BJ (cell line): ENCODE data around the gene DCLK1. TPM values are rescaled to one million over a fixed set of nuclear protein-coding genes. Genes with fewer than 3 reads are reported as not detected.

ENCODE experiments used
- CTCF ChIA-PET: fragments of 350-600 bp; formaldehyde crosslinking; extraction: SDS; loops from one replicate; lab custom pipeline; 2021; ENCODE audit warnings: antibody characterized with exemption, inconsistent platforms; lab: Yijun Ruan, JAX
- POLR2A ChIA-PET: fragments of 300-600 bp; sonication (Branson Sonifier 250); formaldehyde crosslinking; extraction: SDS; loops from one replicate; lab custom pipeline; 2021; ENCODE audit warnings: antibody characterized with exemption; lab: Charles Lee
- DNase-seq: peaks from one replicate; pipeline ENCODE4 v3.0.0-alpha.2; 2011; ENCODE audit warnings: low read depth
- H3K27me3 ChIP-seq: 2 replicates; pipeline ENCODE4 v1.6.0; 2011; ENCODE audit warnings: low read length; ENCODE audit not compliant: control insufficient read depth, insufficient read depth
- H3K36me3 ChIP-seq: 2 replicates; pipeline ENCODE4 v1.5.1; 2011; ENCODE audit warnings: low read length; ENCODE audit not compliant: control insufficient read depth, insufficient read depth
- H3K4me3 ChIP-seq: 2 replicates; pipeline ENCODE4 v1.5.1; 2011; ENCODE audit warnings: low read depth, mild to moderate bottlenecking, control low read depth, low read length
- CTCF ChIP-seq: IDR thresholded peaks from 2 replicates; pipeline ENCODE4 v1.5.1; 2011; ENCODE audit warnings: low read depth, mild to moderate bottlenecking, control low read depth, inconsistent platforms, low read length, moderate library complexity; ENCODE audit not compliant: insufficient read depth
- polyA plus RNA-seq: library from polyadenylated mRNA; depleted of rRNA; stranded (reverse); fragments of >200 nt; gene quantifications from 2 replicates; pipeline ENCODE4 v1.2.3, GENCODE V29; 2011

The DCLK1 gene
- polyA plus RNA-seq, 1 experiment: 1.1 TPM

GRCh38 chr13:35961002-35961401 lies 170.2 kb downstream of the DCLK1 start:
- no peak for DNase-seq
- no peaks in the 10 kb centered on the region for H3K27me3 ChIP-seq
- CTCF ChIA-PET: no interaction called here
- H3K4me3 ChIP-seq: no peak overlapping the region
- POLR2A ChIA-PET: no interaction called here
- no peaks in the 10 kb centered on the region for H3K36me3 ChIP-seq
- no peak for TF ChIP-seq CTCF

- TF ChIP-seq CTCF: no peak
- ChIA-PET POLR2A (no interaction called here), CTCF (interaction anchor here (1.4 kb wide), 1 partner anchor 235 kb away, joined by 4 read pairs; no protein-coding TSS in a partner anchor)
- DNase-seq: no peak
- Histone ChIP-seq H3K27me3 (no peaks in the 10 kb centered on the region), H3K4me3 (no peak overlapping the region), H3K36me3 (no peaks in the 10 kb centered on the region)
Measured at GRCh38 chr13:35957996-35958395, 173.2 kb downstream of the DCLK1 start.

- no peak for TF ChIP-seq CTCF
- POLR2A ChIA-PET: no interaction called here
- H3K36me3 ChIP-seq: no peaks in the 10 kb centered on the region
- peak; percentile 58 for DNase-seq
- no peaks in the 10 kb centered on the region for H3K27me3 ChIP-seq
- CTCF ChIA-PET: interaction anchor here (1.4 kb wide), 1 partner anchor 234 kb away, joined by 4 read pairs; no protein-coding TSS in a partner anchor
- no peak overlapping the region for H3K4me3 ChIP-seq
Measured at GRCh38 chr13:35957241-35957731, 173.9 kb downstream of the DCLK1 start.

GRCh38 chr13:35956074-35956473 lies 175.1 kb downstream of the DCLK1 start:
- no peak overlapping the region for H3K4me3 ChIP-seq
- CTCF ChIA-PET: no interaction called here
- POLR2A ChIA-PET: no interaction called here
- no peaks in the 10 kb centered on the region for H3K36me3 ChIP-seq
- DNase-seq: no peak
- no peaks in the 10 kb centered on the region for H3K27me3 ChIP-seq
- TF ChIP-seq CTCF: no peak

- no peak for DNase-seq
- H3K27me3 ChIP-seq: no peaks in the 10 kb centered on the region
- CTCF ChIA-PET: interaction anchor here (0.6 to 2.1 kb wide), 16 partner anchors 9 to 859 kb away, joined by 3 to 8 read pairs (median 4); no protein-coding TSS in a partner anchor
- no peak for TF ChIP-seq CTCF
- H3K4me3 ChIP-seq: no peak overlapping the region
- no peaks in the 10 kb centered on the region for H3K36me3 ChIP-seq
- POLR2A ChIA-PET: interaction anchor here (0.6 kb wide), 2 partner anchors 474 to 1090 kb away, joined by 3 to 4 read pairs; no protein-coding TSS in a partner anchor
Measured at GRCh38 chr13:35954207-35954560, 177.0 kb downstream of the DCLK1 start.
